Measurements from ENCODE around the gene ZNF710. TPM values are rescaled to one million over a fixed set of nuclear protein-coding genes. Genes with fewer than 3 reads are reported as not detected.

The ZNF710 gene
- total and polyA plus RNA-seq, 11 donors, result 2.9 to 22.4 (median 5.9) TPM

- H3K4me3 ChIP-seq, result no peak overlapping the region
- peaks cover 0 to 61% (median 14%) of the 10 kb centered on the region in 12 donors for H3K4me1 ChIP-seq
- no peaks in the 10 kb centered on the region for H3K9me3 ChIP-seq
- H3K27me3 ChIP-seq, result no peaks in the 10 kb centered on the region
- H3K27ac ChIP-seq, result peak overlapping the region; percentile 24 to 93 (median 70)
- no peaks in the 10 kb centered on the region for H3K36me3 ChIP-seq
- DNase-seq, result peak; percentile 53 to 65 (median 57)
- TF ChIP-seq POLR2A (IDR thresholded peaks at IDR 0.05) (no peak), CTCF (IDR thresholded peaks at IDR 0.05) (no peak)
- WGBS, 4 donors, result 56 to 66% (median 60%) methylated on average over 17 to 18 of the region's 18 CpGs
- intact Hi-C loops (cut with DNase I), result no loop called here
- ATAC-seq, result peak; percentile 52 to 92 (median 80)
These were observed 19.1 kb downstream of the ZNF710 start for GRCh38 chr15:90020021-90020735.

GRCh38 chr15:90020936-90021507 is 19.9 kb downstream of the ZNF710 start:
- Histone ChIP-seq H3K9me3 (no peaks in the 10 kb centered on the region), H3K36me3 (no peaks in the 10 kb centered on the region), H3K4me1 (peaks cover 0 to 56% (median 14%) of the 10 kb centered on the region in 12 donors), H3K4me3 (no peak overlapping the region), H3K27me3 (no peaks in the 10 kb centered on the region), H3K27ac (peak overlapping the region in 9 of 12 donors; percentile 17 to 93 (median 84))
- intact Hi-C loops (cut with DNase I), result no loop called here
- peak in 1 of 5 donors; percentile 37 for DNase-seq
- ATAC-seq, result no peak
- TF ChIP-seq CTCF (IDR thresholded peaks at IDR 0.05) (no peak), POLR2A (IDR thresholded peaks at IDR 0.05) (no peak)
- WGBS, 4 donors, result 89 to 91% (median 91%) methylated on average over 10 of the region's 10 CpGs

GRCh38 chr15:90022345-90022744 is 21.2 kb downstream of the ZNF710 start:
- intact Hi-C loops (cut with DNase I), result no loop called here

More at GRCh38 chr15:90022345-90022744, 21.2 kb downstream of the ZNF710 start:
- 91 to 94% (median 93%) methylated on average over 6 of the region's 6 CpGs for WGBS, 4 donors
- no peaks in the 10 kb centered on the region for H3K36me3 ChIP-seq
- no peak for DNase-seq
- no peak overlapping the region for H3K4me3 ChIP-seq
- TF ChIP-seq POLR2A (IDR thresholded peaks at IDR 0.05) (no peak), CTCF (IDR thresholded peaks at IDR 0.05) (no peak)
- H3K27ac ChIP-seq, result no peak overlapping the region
- peaks cover 0 to 48% (median 14%) of the 10 kb centered on the region in 12 donors for H3K4me1 ChIP-seq
- ATAC-seq, result no peak
- no peaks in the 10 kb centered on the region for H3K27me3 ChIP-seq
- H3K9me3 ChIP-seq, result no peaks in the 10 kb centered on the region
